HG03520 (cell line): ENCODE results near the gene ST7.
"Not testable (repeated sequence)": the region's sequence is repeated elsewhere in the genome, so short reads cannot be mapped to it uniquely, and the experiment has no call there.

Experiments used
- ATAC-seq: cut with Tn5 transposase; IDR thresholded peaks from one replicate; pipeline ENCODE4 v1.9.1; 2021; ENCODE audit warnings: mild to moderate bottlenecking, moderate library complexity; ENCODE audit not compliant: unreplicated experiment

The ST7 gene

DNA sequence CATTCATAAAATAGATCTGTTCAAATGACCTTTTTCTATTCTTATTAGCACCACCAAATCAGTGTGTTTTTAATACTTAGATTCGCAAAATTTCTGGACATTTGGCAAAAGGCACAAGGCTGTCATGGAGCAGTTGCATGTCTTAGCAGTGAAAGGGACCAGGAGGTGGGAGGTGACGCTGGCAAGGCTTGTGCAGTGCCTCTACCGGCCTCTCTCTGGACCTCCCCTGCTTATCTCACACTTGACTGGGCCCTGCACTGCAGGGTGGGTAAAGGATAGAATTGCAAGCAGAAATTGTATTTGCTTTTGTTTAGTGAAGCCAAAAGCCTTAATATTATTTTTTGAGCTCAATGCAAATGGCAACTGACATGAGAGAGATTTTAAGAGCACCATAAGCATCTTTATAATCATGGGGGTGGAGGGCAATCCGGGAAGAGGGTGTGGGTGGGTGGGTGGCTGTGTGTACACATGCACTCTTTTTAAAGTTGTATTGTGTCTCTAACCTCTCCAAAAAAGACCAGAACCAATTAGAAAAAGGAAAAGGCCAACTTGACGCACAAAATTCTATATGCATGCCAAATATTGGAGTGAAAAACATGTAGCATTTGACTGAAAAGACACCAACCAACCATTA, 263.3 kb downstream of the ST7 start:
- no peak for ATAC-seq

DNA sequence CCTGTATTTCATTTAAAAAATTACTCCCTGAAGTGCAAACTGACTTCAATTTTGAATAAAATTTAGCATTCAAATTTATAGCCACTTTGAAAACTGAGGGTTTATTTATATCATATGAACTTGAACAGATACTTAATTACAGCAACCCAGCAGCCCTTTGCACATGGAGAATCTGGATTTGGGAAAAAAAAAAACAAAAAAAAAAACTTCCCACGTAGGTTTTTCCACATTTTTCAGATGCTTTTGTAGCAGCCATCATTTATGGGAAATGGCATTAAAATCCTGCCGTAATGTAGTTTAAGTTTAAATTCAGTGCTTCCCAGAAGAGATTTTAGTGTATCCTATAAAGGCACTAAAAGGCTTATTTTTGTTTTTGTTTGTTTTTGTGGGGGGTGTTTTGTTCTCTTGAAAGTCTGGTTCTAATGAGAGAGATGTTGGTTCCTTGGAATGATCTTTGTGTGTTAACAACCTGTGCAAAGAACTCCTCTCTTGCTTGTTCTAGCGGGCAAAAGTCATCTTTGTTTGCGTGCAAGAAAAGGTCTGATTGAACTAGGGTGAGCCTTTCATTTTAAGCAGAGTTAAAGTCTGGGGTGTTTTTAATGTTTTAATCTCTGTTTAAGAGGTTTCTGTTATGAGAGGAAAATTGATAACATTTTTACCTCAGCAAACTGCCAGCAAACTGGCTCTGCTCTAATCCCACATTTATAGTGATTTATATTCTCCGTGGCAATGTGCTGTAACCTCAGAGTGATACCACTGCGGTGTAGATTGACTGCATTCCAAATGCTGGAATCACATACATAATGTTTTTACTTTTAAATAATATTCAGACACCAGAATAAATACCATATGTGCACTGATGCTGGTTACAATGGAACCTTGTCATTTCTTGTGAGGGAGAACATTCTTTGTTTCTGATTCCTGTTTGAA, 264.1 kb downstream of the ST7 start:
- ATAC-seq = no peak

GRCh38 chr7:117218700-117219099, 265.4 kb downstream of the ST7 start:
- no peak for ATAC-seq

GRCh38 chr7:117219485-117219884, 266.2 kb downstream of the ST7 start:
- no peak for ATAC-seq

- ATAC-seq = no peak
These were observed 267.5 kb downstream of the ST7 start for GRCh38 chr7:117220836-117221235.

DNA sequence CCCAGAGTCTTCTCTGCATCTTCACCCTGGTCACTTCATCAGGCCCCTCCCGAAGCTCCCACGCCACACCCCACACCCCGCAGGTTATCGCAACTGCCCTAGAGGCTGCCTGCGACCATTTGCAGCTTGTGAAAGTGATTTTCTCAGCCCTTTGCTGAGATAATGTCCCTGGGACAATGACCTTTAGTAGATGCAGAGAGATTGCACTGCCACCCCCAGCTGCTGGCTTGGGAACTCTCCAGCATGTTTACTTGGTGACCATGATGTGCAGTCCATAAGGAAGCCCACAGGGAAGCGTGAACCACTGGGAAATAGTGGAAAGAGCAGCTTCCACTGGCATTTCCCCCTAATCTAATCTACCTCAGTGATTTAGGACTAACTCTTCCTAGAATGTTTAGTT, 272.2 kb downstream of the ST7 start:
- ATAC-seq = no peak

DNA sequence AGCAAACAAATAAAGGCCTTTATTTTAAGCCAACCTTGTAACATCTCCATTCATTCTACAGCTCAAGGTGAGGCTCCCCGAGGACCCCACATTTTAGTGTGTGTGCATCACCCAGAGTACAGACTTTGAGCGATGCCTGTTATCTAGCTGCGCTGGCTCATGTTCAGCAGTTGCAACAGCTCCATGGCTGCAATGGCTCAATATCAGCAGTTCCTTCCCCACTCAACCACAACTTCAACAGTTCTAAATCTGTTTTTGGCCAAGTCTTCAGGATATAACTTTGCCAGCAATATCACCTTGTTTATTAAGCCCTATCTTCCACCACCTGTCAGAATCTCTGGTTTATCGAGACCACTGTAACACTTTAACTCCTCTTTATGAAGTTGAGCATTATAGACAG, 273.8 kb downstream of the ST7 start:
- no peak for ATAC-seq

DNA sequence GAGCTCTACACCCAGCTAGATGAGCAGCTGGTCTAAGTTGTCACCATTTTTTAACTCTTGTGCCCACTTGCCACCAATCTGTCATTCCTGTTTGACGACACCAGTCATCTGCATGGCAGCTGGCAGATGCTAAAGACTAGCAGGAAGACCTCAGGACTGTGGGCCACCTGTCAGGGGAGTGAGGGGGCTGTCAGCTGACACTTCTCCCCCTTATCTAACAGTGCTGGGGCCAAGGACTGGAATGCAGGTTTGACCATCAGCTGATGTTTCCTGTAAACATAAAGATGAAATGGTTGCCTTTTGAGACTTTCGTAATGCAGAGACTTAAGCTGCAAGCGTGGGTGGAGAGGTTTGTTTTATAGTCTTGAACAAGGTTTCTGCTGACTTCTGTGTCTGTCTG, 276.0 kb downstream of the ST7 start:
- ATAC-seq = no peak

DNA sequence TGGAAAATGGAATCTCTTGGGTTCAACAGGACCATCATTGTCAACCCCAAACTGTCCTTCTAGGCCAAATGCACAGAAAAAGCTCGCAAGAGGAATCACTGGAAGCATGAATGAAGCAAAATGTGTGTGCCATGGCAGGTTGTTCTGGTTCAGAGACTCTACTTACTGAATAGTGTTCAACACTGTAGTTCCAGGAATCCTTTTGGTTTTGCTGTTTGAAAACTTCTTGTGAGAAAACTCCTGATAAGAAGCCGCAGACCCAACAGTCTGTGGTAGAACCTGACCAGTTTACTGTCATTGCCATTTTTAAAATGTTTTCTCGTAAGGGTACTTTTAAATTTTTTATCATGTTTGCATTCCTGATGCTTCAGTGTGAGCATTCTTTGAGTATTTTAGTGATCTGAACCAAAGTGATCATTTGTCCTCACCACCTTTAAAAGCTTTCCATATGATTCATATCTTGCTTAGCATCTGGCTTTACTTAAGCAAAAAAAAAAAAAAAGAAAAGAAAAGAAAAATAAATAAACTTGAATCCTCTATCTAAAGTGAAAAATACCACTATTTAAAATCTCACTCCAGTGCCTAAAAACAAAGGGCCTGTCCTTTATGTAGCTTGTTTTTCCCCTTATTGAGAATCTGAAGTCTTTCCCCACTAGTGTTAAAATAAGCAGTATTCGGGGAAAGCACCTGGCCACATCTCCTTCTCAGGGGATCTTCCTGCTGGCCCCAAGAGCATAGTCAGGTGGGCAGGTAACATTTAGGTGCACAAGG, 277.2 kb downstream of the ST7 start:
- peak; percentile 66 for ATAC-seq

GRCh38 chr7:117231047-117231359, 277.7 kb downstream of the ST7 start:
- ATAC-seq = peak; percentile 10

GRCh38 chr7:117237646-117238045, 284.3 kb downstream of the ST7 start:
- ATAC-seq = no peak

- no peak for ATAC-seq
These were observed 285.2 kb downstream of the ST7 start for GRCh38 chr7:117238472-117238871.

GRCh38 chr7:117238937-117239336, 285.6 kb downstream of the ST7 start:
- no peak for ATAC-seq

- no peak for ATAC-seq
These were observed 287.8 kb downstream of the ST7 start for GRCh38 chr7:117241088-117241487.

DNA sequence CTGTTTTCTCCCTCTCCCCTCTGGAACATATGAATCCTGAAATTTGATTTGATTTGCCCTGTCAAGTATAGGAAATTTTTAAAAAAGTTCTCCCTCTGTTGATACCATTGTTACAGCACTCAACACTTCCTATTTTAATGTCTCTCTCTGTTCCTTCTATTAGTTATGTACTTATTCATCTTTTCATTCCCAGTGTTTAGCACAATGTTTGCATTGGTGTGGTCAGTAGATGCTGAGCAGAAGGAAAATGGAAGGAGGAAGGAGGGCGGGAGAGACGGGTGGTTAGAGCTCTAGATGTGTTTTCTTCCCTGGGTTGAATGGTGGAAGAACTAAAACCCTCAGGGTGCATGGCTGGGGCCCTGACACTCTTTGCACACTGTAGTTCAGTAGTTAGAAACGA, 290.1 kb downstream of the ST7 start:
- ATAC-seq = no peak

DNA sequence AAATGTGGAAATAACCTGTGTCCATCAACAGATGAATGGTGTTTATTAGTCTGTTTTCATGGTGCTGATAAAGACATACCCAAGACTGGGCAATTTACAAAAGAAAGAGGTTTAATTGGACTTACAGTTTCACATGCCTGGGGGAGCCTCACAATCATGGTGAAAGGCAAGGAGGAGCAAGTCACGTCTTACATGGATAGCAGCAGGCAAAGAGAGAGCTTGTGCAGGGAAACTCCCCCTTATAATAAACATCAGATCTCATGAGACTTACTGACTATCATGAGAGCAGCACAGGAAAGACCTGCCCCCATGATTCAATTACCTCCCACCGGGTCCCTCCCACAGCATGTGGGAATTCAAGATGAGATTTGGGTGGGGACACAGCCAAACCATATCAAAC, 292.4 kb downstream of the ST7 start:
- ATAC-seq = not testable (repeated sequence)

DNA sequence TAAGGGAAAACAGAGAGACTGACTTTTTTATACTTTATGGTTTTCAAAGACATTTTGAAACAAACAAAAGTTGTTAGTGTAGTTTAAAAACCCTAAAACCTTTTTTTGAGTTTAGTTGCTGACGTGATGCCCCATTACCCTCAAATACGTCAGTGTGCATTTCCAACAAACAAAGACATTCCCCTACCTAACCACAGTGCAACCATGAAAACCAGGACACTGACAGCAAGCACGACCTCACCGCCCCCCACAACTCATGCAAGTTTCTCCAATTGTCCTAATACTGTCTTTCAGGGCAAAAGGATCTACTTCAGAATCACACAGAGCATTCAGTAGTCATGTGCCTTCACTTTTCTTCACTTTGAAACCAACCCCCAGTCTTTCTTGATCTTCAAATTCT, 294.5 kb downstream of the ST7 start:
- ATAC-seq = no peak

DNA sequence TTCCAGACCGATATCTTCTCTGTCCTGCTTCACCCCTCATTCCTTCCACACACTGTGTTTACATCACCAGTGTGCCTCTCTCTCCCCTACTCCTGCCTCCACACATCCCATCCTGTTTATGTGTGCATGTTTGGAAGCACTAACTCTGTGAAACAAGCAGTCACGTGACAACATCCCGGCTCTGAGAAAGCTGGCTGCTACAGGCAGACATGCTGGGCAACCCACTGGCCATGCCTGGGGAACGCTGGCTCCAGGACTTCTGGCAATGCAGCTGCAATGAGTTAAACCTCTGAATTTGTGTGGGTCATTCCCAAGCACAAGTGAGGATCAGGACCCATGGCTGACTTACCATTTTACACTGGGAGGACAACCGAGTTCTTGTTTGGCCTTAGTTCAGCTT, 295.5 kb downstream of the ST7 start:
- no peak for ATAC-seq

DNA sequence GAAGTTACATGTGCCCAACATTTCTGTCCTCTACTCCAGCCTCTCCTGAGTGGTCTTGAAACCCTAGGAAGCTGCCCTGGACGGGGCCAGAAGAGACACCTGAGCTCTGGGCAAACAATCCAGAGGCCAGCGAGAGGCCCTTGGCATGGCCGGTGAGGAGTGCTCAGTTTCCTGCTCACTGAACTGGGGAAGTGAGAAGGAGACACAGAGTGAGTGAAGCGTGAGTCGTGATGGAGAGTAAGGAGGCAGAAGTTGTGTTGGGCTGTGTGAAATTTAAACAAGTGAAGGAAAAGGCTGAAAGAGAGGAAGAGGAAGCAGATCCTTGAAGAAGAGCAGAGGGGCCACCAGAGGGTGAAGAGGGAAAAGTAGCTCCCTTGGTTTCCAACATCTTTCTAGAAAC, 296.4 kb downstream of the ST7 start:
- no peak for ATAC-seq

- no peak for ATAC-seq
These were observed 296.9 kb downstream of the ST7 start for GRCh38 chr7:117250245-117250644.

DNA sequence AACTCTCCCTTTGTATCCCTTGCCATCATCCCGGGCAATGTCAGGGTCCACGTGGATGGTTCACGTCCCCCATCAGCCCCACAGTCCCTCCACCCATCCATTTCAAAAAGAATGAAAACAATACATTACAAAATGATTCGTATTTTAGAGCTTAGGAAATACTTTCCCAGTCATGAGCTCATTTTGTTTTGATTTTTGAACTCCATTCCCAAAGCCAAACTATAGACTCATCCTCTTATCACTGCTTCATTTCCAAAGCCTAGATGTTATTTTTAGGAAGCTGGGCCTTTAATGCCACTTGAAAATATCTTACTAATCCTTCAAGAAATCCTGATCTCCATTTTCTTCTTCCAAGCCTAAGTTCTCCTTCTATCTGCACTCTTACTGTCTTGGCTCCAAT, 297.5 kb downstream of the ST7 start:
- no peak for ATAC-seq

- no peak for ATAC-seq
These were observed 298.4 kb downstream of the ST7 start for GRCh38 chr7:117251687-117252086.
